Stimulated activated CD4-positive, alpha-beta T cell treated with anti-CD3 and anti-CD28 coated beads, Interleukin-1b, Interleukin-23, amount 100 ng/mL, for 1 hour (primary cell): ENCODE results near the gene CARD18.

Experiments
- DNase-seq, 2 donors: peaks; one replicate each; pipeline ENCODE4 v3.0.0-alpha.2; 2020; ENCODE audit warnings: low read depth in 2 of 2

Gene CARD18, protein sequence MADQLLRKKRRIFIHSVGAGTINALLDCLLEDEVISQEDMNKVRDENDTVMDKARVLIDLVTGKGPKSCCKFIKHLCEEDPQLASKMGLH

DNA sequence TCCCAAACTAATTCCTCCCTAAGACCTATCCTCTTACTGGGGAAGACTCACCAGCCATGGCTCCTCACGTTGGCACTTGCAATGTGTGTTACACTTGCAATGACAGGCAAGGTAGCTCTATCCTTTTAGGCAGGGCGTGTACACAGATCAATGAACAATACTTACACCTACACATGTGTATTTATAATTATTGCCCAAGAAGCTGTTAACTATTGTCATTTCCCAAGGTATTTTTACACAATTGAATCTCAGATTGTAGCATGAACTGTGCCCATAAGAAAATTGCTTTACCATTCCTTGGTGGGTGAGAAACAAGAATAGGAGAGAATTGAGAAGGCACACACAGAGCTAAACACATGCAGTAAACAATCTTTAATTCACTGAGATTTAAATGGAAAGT, at the start of gene CARD18:
Gene CARD18, minus strand, starts transcription at position 101 of the 400 bp plus-strand sequence. Its CDS starts 43 bp downstream, at position 58.
- no peak for DNase-seq

GRCh38 chr11:105183987-105184386, 44.4 kb upstream of the CARD18 start:
- no peak for DNase-seq

DNA sequence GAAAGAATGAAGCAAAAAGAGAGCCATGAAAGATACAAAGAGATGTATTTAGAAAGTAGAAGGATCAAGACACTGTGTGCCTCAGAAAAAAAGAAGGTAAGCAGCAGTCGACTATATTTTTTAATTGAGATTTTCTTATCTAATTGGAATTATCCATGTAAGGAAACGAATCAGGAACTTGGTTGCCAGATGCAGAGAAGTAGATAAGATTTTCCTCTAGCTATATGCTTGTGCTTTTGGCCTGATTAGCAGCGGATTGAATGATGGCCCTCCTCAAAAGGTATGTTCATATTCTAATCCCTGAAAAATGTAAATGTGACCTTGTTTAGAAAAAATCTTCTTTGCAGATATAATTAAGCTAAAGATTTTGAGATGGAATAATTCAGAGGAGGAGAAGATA, 43.9 kb upstream of the CARD18 start:
- no peak for DNase-seq

DNA sequence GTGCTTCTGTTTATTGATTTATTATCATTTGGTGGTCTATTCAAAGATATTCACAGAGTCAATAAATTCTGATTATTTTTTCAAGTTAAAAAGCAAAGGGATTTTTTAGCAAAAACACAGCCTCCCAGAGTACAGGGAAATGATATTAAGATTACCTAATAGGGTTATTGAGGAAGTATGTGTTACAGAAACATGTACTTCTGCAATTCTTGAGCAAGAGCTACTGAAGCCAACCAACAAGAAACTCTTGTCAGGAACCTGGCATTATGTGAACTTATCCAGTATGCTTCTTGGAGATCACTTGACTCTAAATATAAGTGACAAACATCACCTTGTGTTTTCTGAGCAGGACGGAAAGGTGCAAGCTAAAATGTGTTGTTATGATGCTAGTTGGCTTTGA, 42.0 kb upstream of the CARD18 start:
- no peak for DNase-seq

DNA sequence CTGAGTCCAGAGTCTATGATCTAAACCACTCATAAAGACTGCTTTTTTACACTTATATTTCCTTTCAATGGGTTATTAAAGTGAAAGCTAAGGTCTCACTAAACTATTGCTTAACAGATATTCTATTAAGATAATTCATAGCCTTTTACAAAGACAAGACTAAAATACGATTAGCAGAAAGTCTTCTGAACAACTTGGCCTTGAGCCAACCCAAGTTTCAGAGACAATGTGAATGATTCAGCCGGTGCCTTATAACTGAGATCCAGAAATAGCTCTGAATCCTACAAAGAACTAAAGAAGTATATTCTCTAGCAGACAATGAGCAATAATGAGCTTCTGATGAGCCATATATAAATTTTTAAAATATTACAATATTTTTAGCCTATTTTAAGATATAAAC, 41.5 kb upstream of the CARD18 start:
- DNase-seq = no peak

DNA sequence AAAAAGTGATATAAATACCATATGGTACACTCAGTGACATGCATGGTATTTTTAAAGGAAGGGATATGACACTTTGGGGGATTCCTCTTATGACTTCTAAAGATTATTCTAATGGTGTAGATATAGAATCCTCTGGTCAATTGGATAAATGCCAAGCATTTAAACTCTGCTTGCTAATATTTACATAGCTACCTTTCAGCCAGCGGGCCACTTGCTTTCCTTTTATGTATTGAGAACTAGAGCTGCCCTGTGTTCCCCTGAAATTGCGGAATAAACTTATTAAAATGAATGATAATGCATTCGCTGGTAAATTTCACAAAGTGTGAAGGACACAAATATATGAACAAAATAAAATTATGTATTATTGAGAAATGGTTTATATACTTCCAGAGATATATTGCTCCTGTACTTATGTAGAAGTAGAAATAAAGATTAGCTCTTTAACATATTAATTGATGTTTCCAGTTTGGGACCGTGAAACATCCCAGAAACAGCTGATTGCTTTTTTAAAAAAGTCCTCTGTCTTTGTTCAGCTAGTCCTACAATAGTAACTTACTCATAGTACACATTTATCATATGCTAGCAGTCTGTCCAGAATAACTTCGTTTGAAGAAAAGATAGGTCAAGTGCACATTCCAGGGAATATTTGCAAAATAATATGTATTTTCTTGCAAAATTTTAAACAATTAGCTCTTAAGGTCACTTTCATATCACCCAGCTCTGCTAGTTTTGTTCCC, 40.1 kb upstream of the CARD18 start:
- no peak for DNase-seq

DNA sequence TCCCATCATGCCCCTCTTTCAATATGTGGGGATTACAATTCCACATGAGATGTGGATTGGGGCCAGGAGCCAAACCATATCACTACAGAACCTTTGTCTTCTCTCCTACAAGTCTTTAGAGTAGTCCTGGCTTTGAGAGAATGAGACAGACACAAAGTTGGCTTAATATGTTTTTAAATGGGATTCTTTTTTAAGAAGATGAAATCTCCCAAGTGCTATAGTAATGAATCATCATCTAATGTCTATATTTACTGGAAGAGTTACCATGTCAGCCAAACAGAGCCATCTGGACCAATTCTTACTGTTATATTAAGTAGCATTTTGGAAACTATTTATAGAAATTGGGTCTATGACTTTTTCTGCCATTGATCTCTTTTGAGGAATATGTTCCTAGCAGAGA, 38.1 kb upstream of the CARD18 start:
- no peak for DNase-seq

GRCh38 chr11:105168457-105168856, 28.9 kb upstream of the CARD18 start:
- DNase-seq = no peak

DNA sequence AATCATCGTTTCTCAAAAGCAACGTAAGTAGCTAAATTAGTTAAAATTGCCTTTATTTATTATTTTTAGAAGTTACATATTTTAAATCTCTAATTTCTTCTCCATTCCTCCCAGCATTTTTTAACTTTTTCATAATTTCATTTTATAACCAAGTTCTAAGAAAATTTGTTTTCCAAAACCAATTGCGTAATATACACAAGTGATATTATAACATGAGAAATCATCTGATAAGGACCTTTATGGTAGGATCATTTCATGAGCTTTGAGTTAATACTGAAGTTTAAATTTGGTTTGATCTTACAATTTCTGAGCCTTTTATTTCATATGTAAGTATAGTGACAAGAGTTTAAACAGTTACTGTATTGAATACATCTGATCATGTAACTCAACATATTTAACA, 27.7 kb upstream of the CARD18 start:
- no peak for DNase-seq

- no peak for DNase-seq
These were observed 24.6 kb upstream of the CARD18 start for GRCh38 chr11:105164208-105164607.

GRCh38 chr11:105162506-105162905, 22.9 kb upstream of the CARD18 start:
- DNase-seq = no peak

- DNase-seq = no peak
These were observed 18.9 kb upstream of the CARD18 start for GRCh38 chr11:105158436-105158835.

GRCh38 chr11:105156720-105157119, 17.2 kb upstream of the CARD18 start:
- DNase-seq = no peak

- no peak for DNase-seq
These were observed 16.7 kb upstream of the CARD18 start for GRCh38 chr11:105156231-105156630.

DNA sequence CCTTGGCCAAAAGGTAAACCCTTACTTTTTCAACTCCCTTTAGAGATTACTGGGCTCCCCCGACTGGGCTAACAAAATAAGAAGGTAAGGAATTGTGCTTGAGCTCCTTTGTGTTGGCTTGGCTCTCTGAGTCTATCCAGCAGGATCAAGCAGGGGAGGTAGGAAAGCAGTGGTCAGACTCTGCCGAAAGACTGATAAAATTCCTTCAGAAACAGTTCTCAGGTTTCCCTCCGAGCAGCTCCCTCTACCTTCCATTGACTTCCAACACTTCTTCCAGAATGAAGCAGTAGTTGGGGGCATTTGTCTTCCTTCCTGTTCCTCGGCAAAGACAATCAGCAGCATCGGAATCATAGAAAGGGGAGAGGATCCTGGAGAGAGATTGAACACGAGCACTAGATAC, 16.1 kb upstream of the CARD18 start:
- no peak for DNase-seq

- DNase-seq = no peak
These were observed 13.8 kb upstream of the CARD18 start for GRCh38 chr11:105153392-105153791.

DNA sequence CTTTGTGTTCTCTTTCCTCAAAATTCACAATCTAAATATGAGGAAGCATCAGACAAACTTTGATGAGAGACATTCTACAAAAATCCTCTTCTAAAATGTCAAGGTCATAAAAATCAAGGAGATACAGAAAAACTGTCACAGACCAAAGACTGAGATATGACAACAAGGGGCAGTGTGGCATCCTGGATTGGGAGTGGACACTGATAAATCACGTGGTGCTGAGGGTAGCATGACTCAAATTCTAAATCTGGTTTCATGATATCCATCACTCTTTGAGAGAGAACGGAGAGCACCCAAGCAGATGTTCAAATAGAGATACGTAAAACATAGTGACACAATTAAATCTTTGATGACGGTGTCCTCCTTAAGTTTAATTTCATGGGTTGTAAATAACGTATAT, 13.0 kb upstream of the CARD18 start:
- DNase-seq = no peak

GRCh38 chr11:105152021-105152512, 12.5 kb upstream of the CARD18 start:
- DNase-seq = no peak

DNA sequence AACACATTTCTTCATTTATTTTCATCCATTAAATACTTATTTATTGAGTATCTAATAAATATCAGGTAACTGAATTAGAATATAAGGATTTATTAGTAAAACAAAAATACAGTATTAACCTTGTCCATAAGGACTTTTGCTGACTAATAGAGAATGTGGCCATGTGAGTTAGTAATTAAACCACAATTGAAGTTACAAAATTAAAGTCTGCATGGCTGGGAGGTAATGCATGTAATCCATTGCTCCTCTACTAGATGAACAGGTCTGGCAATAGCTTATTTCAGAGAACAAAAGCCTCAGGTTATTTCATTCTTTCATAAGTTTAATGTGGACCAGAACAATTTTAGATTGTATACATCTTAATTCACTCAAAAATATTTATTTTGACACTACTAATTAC, 9.9 kb upstream of the CARD18 start:
- no peak for DNase-seq

- no peak for DNase-seq
These were observed 8.7 kb upstream of the CARD18 start for GRCh38 chr11:105148241-105148640.

- DNase-seq = no peak
These were observed 5.3 kb upstream of the CARD18 start for GRCh38 chr11:105144887-105145286.

DNA sequence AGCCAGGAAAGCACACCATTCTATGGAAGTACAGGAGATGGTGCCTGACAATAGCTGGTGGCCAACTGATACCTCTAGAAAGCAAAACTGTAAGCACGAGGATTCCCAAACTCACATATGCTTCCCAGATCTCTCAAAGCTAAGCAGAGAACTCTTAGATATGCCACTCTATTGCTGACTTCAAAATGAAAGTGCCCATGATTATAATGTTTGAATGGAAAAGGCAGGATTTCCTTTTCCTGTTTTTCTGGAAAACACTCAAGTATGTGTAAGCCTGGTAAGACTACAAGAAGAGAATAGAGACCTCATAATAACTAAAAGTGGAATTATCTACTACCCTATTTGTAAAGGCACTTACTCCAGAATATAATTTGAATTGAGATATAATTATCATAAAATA, 2.6 kb upstream of the CARD18 start:
- no peak for DNase-seq

DNA sequence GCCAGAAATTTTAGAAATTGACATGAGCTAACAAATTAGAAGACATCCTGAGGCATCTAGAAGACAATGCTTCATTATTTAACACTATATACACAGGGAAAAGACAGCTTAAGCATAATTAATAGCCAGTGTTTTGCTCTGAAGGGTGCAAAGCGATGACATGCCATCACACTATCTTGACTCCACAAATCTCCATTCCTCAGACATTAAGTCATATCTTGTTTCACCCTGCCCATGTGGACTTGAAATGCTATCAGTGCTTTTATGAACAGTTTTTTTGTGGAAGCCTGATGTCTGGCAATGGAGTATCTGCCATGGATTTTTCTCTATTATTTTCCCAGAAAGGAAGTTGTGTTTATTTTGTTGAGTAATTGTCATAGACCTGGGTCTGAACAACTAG, 2.3 kb downstream of the CARD18 start:
- no peak for DNase-seq

DNA sequence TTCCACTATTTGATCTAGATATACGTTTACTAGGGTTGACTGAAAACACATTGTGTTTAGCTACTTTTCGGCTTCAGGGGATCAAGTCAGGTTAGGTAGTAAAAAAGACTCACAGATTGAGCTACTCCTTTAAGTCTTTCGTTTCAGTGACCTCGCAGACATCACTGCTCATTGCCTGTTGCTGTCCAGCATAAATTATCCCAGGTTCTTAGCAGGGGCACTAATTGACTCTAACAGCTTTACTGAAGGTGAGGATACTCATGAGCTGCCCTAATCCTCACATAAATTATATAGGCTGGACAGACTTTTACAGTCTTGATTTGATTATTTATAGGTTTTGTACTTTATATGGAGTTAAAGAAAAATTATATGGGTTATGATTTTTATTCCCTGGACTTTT, 3.7 kb downstream of the CARD18 start:
- DNase-seq = no peak
